Thyroid gland (tissue), 4 donors: ENCODE measurements around the gene MYO5A.

ENCODE experiments used
- POLR2A ChIP-seq, 2 donors: fragments of 450-650 bp; IDR thresholded peaks; one replicate each; pipeline ENCODE4 v1.6.1; 2017; ENCODE audit warnings: antibody characterized with exemption in 2 of 2, mild to moderate bottlenecking in 2 of 2, moderate library complexity in 1 of 2
- TF ChIP-seq, protein P1 (sequence below), 6 experiments: fragments of 200-600 bp in 3 of 6; fragments of 450-650 bp in 3 of 6; sonication (generic) in 3 of 6; IDR thresholded peaks; one replicate each; pipeline ENCODE4 v1.5.1; 2016 to 2019; ENCODE audit warnings: antibody characterized with exemption in 6 of 6, mild to moderate bottlenecking in 2 of 6, inconsistent platforms in 1 of 6, moderate library complexity in 1 of 6

DNA sequence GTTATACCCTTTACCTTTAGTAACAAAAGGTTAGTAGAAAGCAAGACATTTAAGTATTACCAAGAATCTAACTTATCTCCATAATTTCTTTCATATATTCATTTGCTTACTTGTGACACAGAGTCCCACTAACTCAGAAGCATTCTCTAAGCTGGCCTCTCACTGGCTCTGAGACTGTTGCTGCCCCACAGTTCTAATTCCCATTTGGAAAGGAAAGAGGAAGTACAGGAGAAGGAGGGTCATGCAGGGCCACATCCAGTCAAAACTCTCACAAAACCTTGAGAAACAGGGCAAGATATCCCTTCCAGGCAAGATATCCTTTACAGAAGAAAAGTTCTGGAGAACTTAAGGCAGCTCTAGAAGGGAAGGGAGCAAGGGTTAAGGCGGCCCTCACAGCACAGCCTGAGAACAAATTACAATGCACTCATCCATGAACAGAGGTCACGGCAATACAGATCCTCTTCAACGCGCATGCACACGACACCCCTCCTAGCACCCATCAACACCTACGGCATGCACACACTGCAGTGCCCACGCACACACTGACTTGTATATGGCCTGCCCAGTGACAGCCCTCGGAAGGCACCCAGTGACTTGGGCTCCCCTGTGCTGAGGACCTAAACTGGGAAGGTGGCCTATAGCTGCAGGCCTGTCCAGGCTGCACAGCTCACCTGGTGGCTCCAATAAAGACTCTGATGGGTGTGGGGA is 220.1 kb downstream of the MYO5A start:
- TF ChIP-seq POLR2A (IDR thresholded peaks at IDR 0.05): no peak
- TF ChIP-seq, protein P1, sequence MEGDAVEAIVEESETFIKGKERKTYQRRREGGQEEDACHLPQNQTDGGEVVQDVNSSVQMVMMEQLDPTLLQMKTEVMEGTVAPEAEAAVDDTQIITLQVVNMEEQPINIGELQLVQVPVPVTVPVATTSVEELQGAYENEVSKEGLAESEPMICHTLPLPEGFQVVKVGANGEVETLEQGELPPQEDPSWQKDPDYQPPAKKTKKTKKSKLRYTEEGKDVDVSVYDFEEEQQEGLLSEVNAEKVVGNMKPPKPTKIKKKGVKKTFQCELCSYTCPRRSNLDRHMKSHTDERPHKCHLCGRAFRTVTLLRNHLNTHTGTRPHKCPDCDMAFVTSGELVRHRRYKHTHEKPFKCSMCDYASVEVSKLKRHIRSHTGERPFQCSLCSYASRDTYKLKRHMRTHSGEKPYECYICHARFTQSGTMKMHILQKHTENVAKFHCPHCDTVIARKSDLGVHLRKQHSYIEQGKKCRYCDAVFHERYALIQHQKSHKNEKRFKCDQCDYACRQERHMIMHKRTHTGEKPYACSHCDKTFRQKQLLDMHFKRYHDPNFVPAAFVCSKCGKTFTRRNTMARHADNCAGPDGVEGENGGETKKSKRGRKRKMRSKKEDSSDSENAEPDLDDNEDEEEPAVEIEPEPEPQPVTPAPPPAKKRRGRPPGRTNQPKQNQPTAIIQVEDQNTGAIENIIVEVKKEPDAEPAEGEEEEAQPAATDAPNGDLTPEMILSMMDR (IDR thresholded peaks at IDR 0.05): no peak
